Breast epithelium (tissue), 3 donors: ENCODE data around the gene CCR8.

Experiments used
- CTCF ChIP-seq, 3 donors: fragments of 450-650 bp; IDR thresholded peaks; one replicate each; pipeline ENCODE4 v1.5.1; 2016 to 2017; ENCODE audit warnings: antibody characterized with exemption in 3 of 3, mild to moderate bottlenecking in 3 of 3, moderate library complexity in 3 of 3
- POLR2A ChIP-seq: fragments of 450-650 bp; IDR thresholded peaks from one replicate; pipeline ENCODE4 v1.6.1; 2016; ENCODE audit warnings: antibody characterized with exemption, mild to moderate bottlenecking, moderate library complexity
- POLR2AphosphoS5 ChIP-seq, 3 donors: sonication (generic); formaldehyde crosslinking; IDR thresholded peaks; one replicate each; pipeline ENCODE4 v1.6.1; 2017; ENCODE audit warnings: antibody characterized with exemption in 3 of 3

DNA sequence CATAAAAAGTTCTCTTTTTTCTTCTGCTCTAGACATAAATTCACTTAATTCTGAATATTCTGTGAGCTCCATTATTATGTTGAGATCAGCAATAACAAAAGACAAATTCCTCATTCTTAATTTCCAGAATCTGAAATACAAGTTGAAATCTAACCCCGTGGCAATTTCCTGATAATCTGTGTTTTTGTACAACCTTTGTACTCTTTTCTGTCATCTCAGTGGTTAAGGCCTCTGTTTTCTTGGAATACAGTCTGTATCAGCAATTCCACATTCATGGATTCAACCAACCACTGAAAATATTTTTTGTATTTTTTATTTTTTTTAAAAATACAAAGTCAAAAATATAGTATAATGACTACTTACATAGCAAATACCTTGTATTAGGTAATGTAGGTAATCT, 8.7 kb downstream of the CCR8 start:
- TF ChIP-seq CTCF (IDR thresholded peaks at IDR 0.05): no peak
- no peak for TF ChIP-seq POLR2A
- TF ChIP-seq POLR2AphosphoS5 (IDR thresholded peaks at IDR 0.05): no peak
